C4-2B (cell line): Measurements from ENCODE around the gene ZP2.

Source experiments
- CTCF ChIP-seq: fragments of 450-650 bp; conservative IDR thresholded peaks from 2 replicates; pipeline ENCODE4 v1.5.1; 2017; ENCODE audit warnings: mild to moderate bottlenecking
- ZFX ChIP-seq: fragments of 450-650 bp; IDR thresholded peaks from 2 replicates; pipeline ENCODE4 v1.6.1; 2017

- TF ChIP-seq CTCF, result no peak
- TF ChIP-seq ZFX, result no peak
Measured at GRCh38 chr16:21203155-21203797, 8.1 kb downstream of the ZP2 start.
